H1 (cell line): ENCODE results near the gene ABL2. TPM values are rescaled to one million over a fixed set of nuclear protein-coding genes. Genes with fewer than 3 reads are reported as not detected.

Experiments
- HDAC2 ChIP-seq, 2 experiments: fragments of 300-600 bp in 1 of 2; sonication (generic) in 1 of 2; IDR thresholded peaks; 2 replicates each; pipeline ENCODE4 v1.6.1; 2011 to 2012; ENCODE audit warnings: low read depth in 2 of 2, low read length in 2 of 2, mild to moderate bottlenecking in 2 of 2, moderate library complexity in 2 of 2, borderline replicate concordance in 1 of 2, inconsistent platforms in 1 of 2
- NRF1 ChIP-seq: IDR thresholded peaks from 2 replicates; pipeline ENCODE4 v1.6.1; 2011; ENCODE audit warnings: mild to moderate bottlenecking, low read depth, low read length, improper control_type of control experiment
- SP1 ChIP-seq: IDR thresholded peaks from 2 replicates; pipeline ENCODE4 v1.6.1; 2011; ENCODE audit warnings: low read depth, low read length
- polyA plus RNA-seq, 7 experiments: library from polyadenylated mRNA; depleted of rRNA in 3 of 7; stranded (reverse) in 5 of 7; unstranded in 2 of 7; fragments of >200 nt in 5 of 7; fragments of 200-250 nt in 2 of 7; gene quantifications; 1 replicate in 5 of 7; 2 replicates in 1 of 7; 4 replicates in 1 of 7; pipeline versions ENCODE4 v1.2.1 to v1.2.3, GENCODE V29; 2011 to 2013; ENCODE audit warnings: missing spikeins in 2 of 7, mixed read lengths in 2 of 7
- total RNA-seq: library from RNA; stranded (reverse); fragmentation: NEBNext Ultra II Directional; extraction: Animal tissue kit (Norgen Biotek cat#: 25700); gene quantifications from 2 replicates; pipeline ENCODE4 v1.2.1, GENCODE V29; 2021

ABL2 gene
- total and polyA plus RNA-seq, 2 of the 8 experiments (the other 6 are each of a cell fraction or from before 2014, with no cell fraction given): 4.5 to 19.1 TPM

- TF ChIP-seq HDAC2 (IDR thresholded peaks at IDR 0.05; ENCODE audit: borderline replicate concordance in 1 of 2, low read depth in 2 of 2, low read length in 2 of 2) (no peak), SP1 (no peak), NRF1 (no peak)
Observed at GRCh38 chr1:179095924-179096323, 133.6 kb downstream of the ABL2 start (continued).
